Left ventricle myocardium inferior (tissue), 1 donor: Measurements from ENCODE around the gene NOG. TPM values are rescaled to one million over a fixed set of nuclear protein-coding genes. Genes with fewer than 3 reads are reported as not detected.

Experiments used
- DNase-seq: peaks from one replicate; pipeline ENCODE4 v3.0.0-alpha.2; 2020
- H3K27ac ChIP-seq: fragments of 200-600 bp; replicated peaks from 2 replicates; pipeline ENCODE4 v1.8.0; 2021
- H3K27me3 ChIP-seq: fragments of 200-600 bp; 2 replicates; pipeline ENCODE4 v1.8.0; 2021; ENCODE audit warnings: low read depth
- H3K36me3 ChIP-seq: fragments of 200-600 bp; 2 replicates; pipeline ENCODE4 v1.8.0; 2021
- H3K4me1 ChIP-seq: fragments of 200-600 bp; 2 replicates; pipeline ENCODE4 v1.8.0; 2021
- H3K4me3 ChIP-seq: fragments of 200-600 bp; 2 replicates; pipeline ENCODE4 v1.8.0; 2021; ENCODE audit warnings: mild to moderate bottlenecking, moderate library complexity
- H3K9me3 ChIP-seq: fragments of 200-600 bp; replicated peaks from 2 replicates; pipeline ENCODE4 v1.8.0; 2021
- CTCF ChIP-seq: fragments of 200-600 bp; IDR thresholded peaks from 2 replicates; pipeline ENCODE4 v1.8.0; 2021; ENCODE audit warnings: antibody characterized with exemption, mild to moderate bottlenecking, borderline replicate concordance
- intact Hi-C: fragments of 100-400 bp; cut with micrococcal nuclease; formaldehyde crosslinking; loops from one replicate; pipeline ENCODE4 v1.11.0; 2022
- total RNA-seq: library from RNA; stranded (reverse); fragmentation: NEBNext Ultra II Directional; extraction: Animal tissue kit (Norgen Biotek cat#: 25700); gene quantifications from one replicate; pipeline ENCODE4 v1.2.1, GENCODE V29; 2021
- donor health status: DM: no; HTN: yes; CAD: no; lungs with severe emphysema.

NOG gene
- total RNA-seq, 1 donor from 2014 or later: 0.41 TPM

- intact Hi-C loops: loop anchor here (10.0 kb wide), 1 partner anchor 178 kb away; no protein-coding TSS in a partner anchor
- DNase-seq: no peak
- Histone ChIP-seq H3K27me3 (peaks cover 91% of the 10 kb centered on the region), H3K4me1 (peaks cover 56% of the 10 kb centered on the region), H3K36me3 (no peaks in the 10 kb centered on the region), H3K4me3 (peak overlapping the region; percentile 62), H3K9me3 (no peaks in the 10 kb centered on the region), H3K27ac (no peak overlapping the region)
- TF ChIP-seq CTCF: no peak
Measured at GRCh38 chr17:56596691-56597494, 3.4 kb downstream of the NOG start.

GRCh38 chr17:56597495-56597990, 4.0 kb downstream of the NOG start:
- TF ChIP-seq CTCF: no peak
- no peak for DNase-seq
- intact Hi-C loops: loop anchor here (10.0 kb wide), 1 partner anchor 177 kb away; no protein-coding TSS in a partner anchor
- no peaks in the 10 kb centered on the region for H3K36me3 ChIP-seq
- peak overlapping the region; percentile 62 for H3K4me3 ChIP-seq
- no peaks in the 10 kb centered on the region for H3K9me3 ChIP-seq
- H3K27ac ChIP-seq: no peak overlapping the region
- peaks cover 92% of the 10 kb centered on the region for H3K27me3 ChIP-seq
- peaks cover 53% of the 10 kb centered on the region for H3K4me1 ChIP-seq

GRCh38 chr17:56598466-56598865, 5.0 kb downstream of the NOG start:
- intact Hi-C loops: loop anchor here (10.0 kb wide), 1 partner anchor 176 kb away; no protein-coding TSS in a partner anchor
- H3K27ac ChIP-seq: no peak overlapping the region
- H3K4me1 ChIP-seq: peaks cover 44% of the 10 kb centered on the region
- DNase-seq: no peak
- H3K4me3 ChIP-seq: no peak overlapping the region
- no peak for TF ChIP-seq CTCF
- peaks cover 96% of the 10 kb centered on the region for H3K27me3 ChIP-seq
- no peaks in the 10 kb centered on the region for H3K36me3 ChIP-seq
- no peaks in the 10 kb centered on the region for H3K9me3 ChIP-seq

- intact Hi-C loops: loop anchor here (10.0 kb wide), 1 partner anchor 176 kb away; no protein-coding TSS in a partner anchor
- Histone ChIP-seq H3K27ac (no peak overlapping the region), H3K9me3 (no peaks in the 10 kb centered on the region), H3K27me3 (peaks cover 96% of the 10 kb centered on the region), H3K4me3 (no peak overlapping the region), H3K36me3 (no peaks in the 10 kb centered on the region), H3K4me1 (peaks cover 38% of the 10 kb centered on the region)
- no peak for DNase-seq
- no peak for TF ChIP-seq CTCF
Measured at GRCh38 chr17:56599088-56599487, 5.6 kb downstream of the NOG start.

- Histone ChIP-seq H3K9me3 (no peaks in the 10 kb centered on the region), H3K4me1 (peaks cover 33% of the 10 kb centered on the region), H3K36me3 (no peaks in the 10 kb centered on the region), H3K4me3 (no peak overlapping the region), H3K27ac (no peak overlapping the region), H3K27me3 (peaks cover 96% of the 10 kb centered on the region)
- no peak for TF ChIP-seq CTCF
- DNase-seq: no peak
- intact Hi-C loops: loop anchor here (10.0 kb wide), 1 partner anchor 175 kb away; no protein-coding TSS in a partner anchor
Measured at GRCh38 chr17:56599566-56599965, 6.1 kb downstream of the NOG start.
